Smooth muscle cell (in vitro differentiated cells): ENCODE data around the gene TMEM179B. TPM values are rescaled to one million over a fixed set of nuclear protein-coding genes. Genes with fewer than 3 reads are reported as not detected.
A peak's percentile ranks its signal among the peaks of the same experiment; 100 is the strongest.

Source experiments
- DNase-seq: peaks from one replicate; lab custom pipeline; 2025; ENCODE audit not compliant: unreplicated experiment; lab: John Stamatoyannopoulos, UW
- H2AFZ ChIP-seq: fragments of 200-600 bp; sonication (generic); 2 replicates; pipeline ENCODE4 v1.6.0; 2016; ENCODE audit warnings: antibody characterized with exemption, low read depth, mild to moderate bottlenecking
- H3F3A ChIP-seq: fragments of 200-600 bp; sonication (generic); 2 replicates; pipeline ENCODE4 v1.6.0; 2017; ENCODE audit warnings: antibody characterized with exemption, low read depth
- H3K27ac ChIP-seq: fragments of 200-600 bp; sonication (generic); 2 replicates; pipeline ENCODE4 v1.5.1; 2016; ENCODE audit warnings: low read depth, mild to moderate bottlenecking
- H3K27me3 ChIP-seq: fragments of 200-600 bp; sonication (generic); 2 replicates; pipeline ENCODE4 v1.6.1; 2016; ENCODE audit warnings: low read depth, mild to moderate bottlenecking
- H3K36me3 ChIP-seq: fragments of 200-600 bp; sonication (generic); 2 replicates; pipeline ENCODE4 v1.5.1; 2016; ENCODE audit warnings: low read depth
- H3K4me1 ChIP-seq: fragments of 200-600 bp; sonication (generic); 2 replicates; pipeline ENCODE4 v1.5.1; 2016; ENCODE audit warnings: low read depth
- H3K4me2 ChIP-seq: fragments of 200-600 bp; sonication (generic); 2 replicates; pipeline ENCODE4 v1.6.0; 2016; ENCODE audit warnings: mild to moderate bottlenecking
- H3K4me3 ChIP-seq: fragments of 200-600 bp; sonication (generic); 2 replicates; pipeline ENCODE4 v1.5.1; 2016; ENCODE audit warnings: mild to moderate bottlenecking
- H3K79me2 ChIP-seq: fragments of 200-600 bp; sonication (generic); 2 replicates; pipeline ENCODE4 v1.6.0; 2016; ENCODE audit warnings: low read depth, mild to moderate bottlenecking
- H3K9ac ChIP-seq: fragments of 200-600 bp; sonication (generic); 2 replicates; pipeline ENCODE4 v1.6.0; 2016; ENCODE audit warnings: low read depth
- H3K9me3 ChIP-seq: fragments of 200-600 bp; sonication (generic); replicated peaks from 2 replicates; pipeline ENCODE4 v1.5.1; 2016; ENCODE audit warnings: low read depth
- H4K20me1 ChIP-seq: fragments of 200-600 bp; sonication (generic); 2 replicates; pipeline ENCODE4 v1.6.0; 2016; ENCODE audit warnings: low read depth
- WGBS: methylation state at CpG from one replicate; pipeline ENCODE4 v1.1.7; 2016; ENCODE audit warnings: low lambda C conversion rate; 5-methylcytosine and 5-hydroxymethylcytosine counted together
- polyA plus RNA-seq: library from polyadenylated mRNA; unstranded; fragments of >200 nt; fragmentation: Nextera tagmentation; extraction: Ambion mirVana; gene quantifications from 2 replicates; pipeline ENCODE4 v1.2.1, GENCODE V29; 2016
- total RNA-seq: library from RNA; depleted of rRNA; stranded (reverse); fragments of >200 nt; gene quantifications from 2 replicates; pipeline ENCODE4 v1.2.3, GENCODE V29; 2014
- TF ChIP-seq, protein P1 (sequence below): fragments of 200-600 bp; sonication (generic); IDR thresholded peaks from 2 replicates; pipeline ENCODE4 v1.5.1; 2017; ENCODE audit warnings: borderline replicate concordance, mild to moderate bottlenecking, antibody characterized with exemption; ENCODE audit not compliant: insufficient read depth, poor library complexity, severe bottlenecking

The TMEM179B gene
- total and polyA plus RNA-seq, 2 experiments from 2014 or later = 103 to 113 TPM

DNA sequence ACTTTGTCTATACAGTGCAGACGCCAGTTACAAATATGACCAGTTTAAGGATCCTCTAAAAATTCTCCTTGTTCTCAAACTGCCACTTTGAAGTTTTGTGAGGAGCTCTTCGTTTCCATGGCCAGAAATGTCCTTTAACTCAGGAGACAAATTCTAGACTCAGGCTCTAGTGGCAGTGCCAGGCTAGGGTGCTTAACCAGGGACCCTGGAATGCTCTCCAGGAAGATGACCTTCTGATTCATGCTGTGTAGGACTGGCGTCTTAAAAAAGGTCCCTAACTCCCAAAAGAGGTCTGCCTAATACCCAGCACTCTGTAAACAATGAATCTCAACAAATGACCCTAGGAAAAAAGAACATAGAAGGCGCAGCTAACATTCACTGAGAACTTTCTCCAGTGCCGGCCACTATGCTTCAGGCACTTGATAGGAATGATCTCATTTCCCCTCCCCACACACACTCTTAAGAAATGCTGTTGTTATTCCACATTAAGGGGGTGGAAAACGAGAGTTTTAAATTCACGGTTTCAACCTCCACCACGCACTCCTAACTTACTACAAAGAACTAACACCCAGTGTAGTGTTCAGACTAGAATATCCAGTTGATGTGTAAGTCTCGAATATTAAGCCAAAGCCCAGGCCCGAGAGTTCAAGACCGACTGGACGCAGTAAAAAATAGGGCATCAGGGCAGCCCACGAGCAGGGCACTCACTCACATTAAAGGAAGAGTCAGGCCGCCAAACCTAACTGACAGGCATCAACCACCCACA is 17.3 kb downstream of the TMEM179B start:
- Histone ChIP-seq H3K27me3 (no peaks in the 10 kb centered on the region), H3K4me1 (peaks cover 18% of the 10 kb centered on the region), H3K4me2 (peak overlapping the region; percentile 93), H3K36me3 (peaks cover 12% of the 10 kb centered on the region), H3K79me2 (peaks cover 33% of the 10 kb centered on the region), H3K9ac (peak overlapping the region; percentile 94), H4K20me1 (peaks cover 32% of the 10 kb centered on the region), H3F3A (peaks cover 30% of the 10 kb centered on the region), H3K9me3 (no peaks in the 10 kb centered on the region), H3K27ac (peak overlapping the region; percentile 91), H2AFZ (no peak overlapping the region), H3K4me3 (peak overlapping the region; percentile 97)
- WGBS = 11% methylated on average over 14 of the region's 14 CpGs
- no peak for DNase-seq
- TF ChIP-seq, protein P1, sequence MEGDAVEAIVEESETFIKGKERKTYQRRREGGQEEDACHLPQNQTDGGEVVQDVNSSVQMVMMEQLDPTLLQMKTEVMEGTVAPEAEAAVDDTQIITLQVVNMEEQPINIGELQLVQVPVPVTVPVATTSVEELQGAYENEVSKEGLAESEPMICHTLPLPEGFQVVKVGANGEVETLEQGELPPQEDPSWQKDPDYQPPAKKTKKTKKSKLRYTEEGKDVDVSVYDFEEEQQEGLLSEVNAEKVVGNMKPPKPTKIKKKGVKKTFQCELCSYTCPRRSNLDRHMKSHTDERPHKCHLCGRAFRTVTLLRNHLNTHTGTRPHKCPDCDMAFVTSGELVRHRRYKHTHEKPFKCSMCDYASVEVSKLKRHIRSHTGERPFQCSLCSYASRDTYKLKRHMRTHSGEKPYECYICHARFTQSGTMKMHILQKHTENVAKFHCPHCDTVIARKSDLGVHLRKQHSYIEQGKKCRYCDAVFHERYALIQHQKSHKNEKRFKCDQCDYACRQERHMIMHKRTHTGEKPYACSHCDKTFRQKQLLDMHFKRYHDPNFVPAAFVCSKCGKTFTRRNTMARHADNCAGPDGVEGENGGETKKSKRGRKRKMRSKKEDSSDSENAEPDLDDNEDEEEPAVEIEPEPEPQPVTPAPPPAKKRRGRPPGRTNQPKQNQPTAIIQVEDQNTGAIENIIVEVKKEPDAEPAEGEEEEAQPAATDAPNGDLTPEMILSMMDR = no peak

DNA sequence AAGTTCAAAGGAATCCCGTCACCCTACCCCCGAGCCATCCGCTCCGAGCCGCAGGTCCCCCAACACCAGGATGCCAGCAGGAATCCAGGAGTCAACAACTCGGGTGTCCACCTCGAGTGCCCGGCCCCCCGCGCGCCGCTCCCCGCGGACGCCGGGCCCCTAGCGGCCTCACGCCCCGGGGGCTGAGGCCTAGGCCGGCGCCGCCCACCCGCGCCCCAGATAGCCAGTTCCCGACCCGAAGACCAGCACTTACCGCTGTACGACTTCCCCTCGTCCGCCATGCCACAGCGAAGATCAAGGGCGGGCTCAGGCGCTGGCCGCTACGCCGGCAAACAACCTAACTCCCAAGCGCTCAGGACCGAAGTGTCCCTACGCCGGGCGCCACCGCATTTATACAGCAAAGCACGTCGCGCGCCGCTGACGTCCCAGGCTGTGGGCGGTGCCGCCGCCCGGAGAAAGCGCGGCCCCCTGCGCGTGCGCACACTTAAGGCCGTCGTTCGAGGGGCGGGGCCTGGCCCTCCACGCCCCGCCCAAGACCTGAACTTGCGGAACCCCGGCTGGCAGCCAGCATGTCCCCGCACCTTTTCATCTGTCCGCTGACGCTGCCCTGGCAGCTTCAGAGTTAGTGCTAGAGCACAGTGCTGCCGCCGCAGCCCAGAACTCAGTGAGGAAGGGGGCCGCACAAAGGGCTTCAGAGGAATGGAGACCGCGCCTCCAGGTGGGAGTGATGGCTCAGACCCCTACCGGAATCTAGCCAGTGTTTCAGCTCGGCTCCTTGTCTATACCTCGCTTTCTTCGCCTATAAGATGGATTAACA is 18.1 kb downstream of the TMEM179B start, which contains the start of gene NXF1:
Gene NXF1, minus strand, starts transcription at position 365 of the 817 bp plus-strand sequence. Its CDS starts 84 bp downstream, at position 281.
- Histone ChIP-seq H3K9me3 (no peaks in the 10 kb centered on the region), H3K4me2 (peak within 1 kb of the TSS; percentile 93), H2AFZ (no peak within 1 kb of the TSS), H3K4me1 (peaks cover 18% of the 10 kb centered on the region), H3K4me3 (peak within 1 kb of the TSS; percentile 97), H3K27ac (peak within 1 kb of the TSS; percentile 91), H4K20me1 (peaks cover 32% of the 10 kb centered on the region), H3F3A (peaks cover 30% of the 10 kb centered on the region), H3K79me2 (peaks cover 33% of the 10 kb centered on the region), H3K9ac (peak within 1 kb of the TSS; percentile 94), H3K36me3 (peaks cover 6% of the 10 kb centered on the region), H3K27me3 (no peaks in the 10 kb centered on the region)
- 1% methylated on average over 61 of the region's 77 CpGs for WGBS
- peak; percentile 90 for DNase-seq
- TF ChIP-seq, protein P1 = peak; percentile 9

DNA sequence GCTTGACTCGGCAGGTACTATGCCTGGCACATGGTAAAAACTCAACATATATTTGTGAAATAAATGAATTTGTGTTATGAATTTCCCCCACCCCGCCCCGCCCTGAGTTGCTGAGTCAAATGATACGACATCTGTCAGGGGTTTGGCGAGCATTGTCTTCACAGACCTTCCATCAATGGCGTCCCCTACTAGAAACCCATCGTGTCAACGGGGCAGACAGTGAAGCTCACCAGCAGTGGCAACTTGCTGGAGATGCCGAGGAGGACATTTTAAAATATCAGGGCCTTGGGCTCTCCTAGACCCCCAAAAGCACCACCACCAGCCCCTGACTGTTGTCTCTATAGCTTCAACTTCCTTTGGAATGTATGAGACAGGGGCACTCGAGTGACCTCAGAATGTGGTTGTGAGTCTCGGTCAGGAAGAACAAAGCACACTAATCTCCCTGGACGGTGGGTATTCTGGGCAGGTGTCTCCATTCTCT is 18.8 kb downstream of the TMEM179B start:
- no peak overlapping the region for H2AFZ ChIP-seq
- 33% methylated on average over 12 of the region's 12 CpGs for WGBS

More for the DNA sequence above, 18.8 kb downstream of the TMEM179B start:
- DNase-seq = no peak
- Histone ChIP-seq H3K9me3 (no peaks in the 10 kb centered on the region), H3K9ac (peak overlapping the region; percentile 55), H3F3A (peaks cover 30% of the 10 kb centered on the region), H3K27ac (peak overlapping the region; percentile 82), H3K4me3 (peak overlapping the region; percentile 97), H3K79me2 (peaks cover 33% of the 10 kb centered on the region), H3K4me2 (peak overlapping the region; percentile 93), H3K27me3 (no peaks in the 10 kb centered on the region), H3K4me1 (peaks cover 18% of the 10 kb centered on the region), H4K20me1 (peaks cover 32% of the 10 kb centered on the region), H3K36me3 (peaks cover 6% of the 10 kb centered on the region)
- TF ChIP-seq, protein P1 = no peak
